Measurements from ENCODE around the gene PLA2G4B. TPM values are rescaled to one million over a fixed set of nuclear protein-coding genes. Genes with fewer than 3 reads are reported as not detected.

Gene PLA2G4B
- total RNA-seq, 2 experiments from 2014 or later, result 4.2 to 4.8 TPM

DNA sequence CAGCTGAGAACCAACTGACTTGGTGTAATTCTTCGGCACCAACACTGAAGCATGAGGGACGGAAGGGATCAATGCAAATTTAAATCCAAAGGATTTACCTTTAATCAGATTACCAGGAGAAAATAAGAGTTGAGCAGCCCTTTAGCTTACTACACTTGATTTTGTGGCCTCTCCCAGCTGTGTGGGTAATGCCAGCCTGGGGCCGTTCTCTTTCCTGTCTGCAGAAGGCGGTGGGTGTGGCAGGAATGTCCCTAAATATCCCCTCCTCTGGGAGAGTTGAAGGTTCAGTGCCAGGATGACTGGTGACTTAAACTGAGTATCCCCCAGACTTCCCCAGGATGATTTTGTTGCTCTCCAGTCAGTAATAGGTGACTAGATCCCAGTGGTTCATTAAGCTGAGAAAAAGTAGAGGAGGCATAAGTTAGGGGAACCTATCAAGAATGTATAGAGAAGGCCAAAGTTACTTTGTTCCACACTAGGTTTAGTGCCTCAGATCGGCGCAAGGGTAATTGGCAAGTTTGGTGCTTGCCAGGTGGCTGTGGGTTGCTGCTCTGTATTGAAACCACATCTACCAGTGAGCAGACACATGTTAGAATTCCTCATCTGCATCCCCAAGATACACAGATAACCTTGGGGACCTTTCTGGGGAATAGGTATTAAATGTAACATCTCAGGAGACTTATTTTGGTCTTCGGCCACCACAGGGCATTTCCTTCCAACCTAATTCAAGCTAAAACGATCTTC lies 41.3 kb upstream of the PLA2G4B start:
- intact Hi-C loops (cut with micrococcal nuclease), result no loop called here
- ATAC-seq (no peak), DNase-seq (no peak)
- Mint-ChIP-seq H3K36me3 (ENCODE audit: low read depth) (peaks cover 7% of the 10 kb centered on the region), H3K27ac (no peak overlapping the region), H3K9me3 (no peaks in the 10 kb centered on the region), H3K27me3 (no peaks in the 10 kb centered on the region), H3K4me3 (no peak overlapping the region), H3K4me1 (ENCODE audit: low read depth) (peaks cover 33% of the 10 kb centered on the region)
- TF ChIP-seq, protein P1, sequence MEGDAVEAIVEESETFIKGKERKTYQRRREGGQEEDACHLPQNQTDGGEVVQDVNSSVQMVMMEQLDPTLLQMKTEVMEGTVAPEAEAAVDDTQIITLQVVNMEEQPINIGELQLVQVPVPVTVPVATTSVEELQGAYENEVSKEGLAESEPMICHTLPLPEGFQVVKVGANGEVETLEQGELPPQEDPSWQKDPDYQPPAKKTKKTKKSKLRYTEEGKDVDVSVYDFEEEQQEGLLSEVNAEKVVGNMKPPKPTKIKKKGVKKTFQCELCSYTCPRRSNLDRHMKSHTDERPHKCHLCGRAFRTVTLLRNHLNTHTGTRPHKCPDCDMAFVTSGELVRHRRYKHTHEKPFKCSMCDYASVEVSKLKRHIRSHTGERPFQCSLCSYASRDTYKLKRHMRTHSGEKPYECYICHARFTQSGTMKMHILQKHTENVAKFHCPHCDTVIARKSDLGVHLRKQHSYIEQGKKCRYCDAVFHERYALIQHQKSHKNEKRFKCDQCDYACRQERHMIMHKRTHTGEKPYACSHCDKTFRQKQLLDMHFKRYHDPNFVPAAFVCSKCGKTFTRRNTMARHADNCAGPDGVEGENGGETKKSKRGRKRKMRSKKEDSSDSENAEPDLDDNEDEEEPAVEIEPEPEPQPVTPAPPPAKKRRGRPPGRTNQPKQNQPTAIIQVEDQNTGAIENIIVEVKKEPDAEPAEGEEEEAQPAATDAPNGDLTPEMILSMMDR (IDR thresholded peaks at IDR 0.05), result no peak
- ChIA-PET CTCF (interaction anchor here (0.6 to 2.6 kb wide), 5 partner anchors 14 to 194 kb away, joined by 3 to 21 read pairs (median 6); partner anchors contain the start of gene MAPKBP1), POLR2A (no interaction called here)

DNA sequence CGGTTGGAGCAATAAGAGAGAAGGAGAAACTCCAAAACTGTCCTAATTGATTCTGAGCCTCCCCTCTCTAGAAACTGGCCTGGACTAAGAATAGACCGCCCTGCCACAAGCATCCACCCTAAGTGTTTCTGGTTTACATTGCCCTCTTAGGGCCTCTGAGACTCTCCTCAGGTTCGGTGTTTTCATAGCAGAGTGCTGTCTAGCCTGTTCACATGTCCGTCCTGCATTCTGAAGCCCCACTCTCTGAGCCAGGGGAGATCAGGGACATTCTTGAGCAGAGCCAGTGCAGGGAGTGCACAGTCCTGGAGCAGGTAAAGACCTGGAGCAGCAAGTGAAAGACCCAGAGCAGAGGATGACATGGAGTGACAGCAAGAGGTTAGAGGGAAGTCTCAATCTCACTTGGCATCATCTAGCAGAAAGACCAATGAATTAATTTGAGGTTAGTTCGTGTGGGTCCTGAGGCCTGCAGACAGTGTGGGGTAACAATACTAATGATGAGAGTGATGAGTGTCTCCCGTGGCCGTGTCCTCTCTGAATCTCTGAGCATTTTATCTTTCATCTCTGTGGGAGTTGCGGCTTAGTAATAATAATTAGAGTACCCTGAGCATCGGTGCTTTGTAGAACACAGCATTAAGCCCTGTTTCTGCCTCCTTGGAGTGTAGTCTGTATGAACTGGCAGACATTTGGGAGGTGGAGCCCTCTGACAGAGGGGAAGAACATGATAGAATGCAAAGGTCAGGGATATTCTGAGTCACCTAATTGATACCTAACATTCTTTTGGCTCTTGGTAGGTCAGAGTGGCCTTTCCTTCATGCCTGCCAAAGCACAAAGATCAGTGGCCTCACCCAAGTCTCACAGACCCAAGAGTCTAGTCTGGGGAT lies 39.8 kb upstream of the PLA2G4B start:
- Mint-ChIP-seq H3K9me3 (no peaks in the 10 kb centered on the region), H3K27ac (peak overlapping the region; percentile 30), H3K4me1 (ENCODE audit: low read depth) (peaks cover 33% of the 10 kb centered on the region), H3K36me3 (ENCODE audit: low read depth) (peaks cover 7% of the 10 kb centered on the region), H3K27me3 (no peaks in the 10 kb centered on the region), H3K4me3 (no peak overlapping the region)
- peak; percentile 18 for DNase-seq
- intact Hi-C loops (cut with micrococcal nuclease), result no loop called here
- peak; percentile 83 for ATAC-seq
- TF ChIP-seq, protein P1 (IDR thresholded peaks at IDR 0.05), result no peak
- ChIA-PET CTCF (interaction anchor here (1.5 to 15.8 kb wide), 3 partner anchors 12 to 23 kb away, joined by 7 to 337 read pairs (median 13); partner anchors contain the start of gene MAPKBP1), POLR2A (no interaction called here)

DNA sequence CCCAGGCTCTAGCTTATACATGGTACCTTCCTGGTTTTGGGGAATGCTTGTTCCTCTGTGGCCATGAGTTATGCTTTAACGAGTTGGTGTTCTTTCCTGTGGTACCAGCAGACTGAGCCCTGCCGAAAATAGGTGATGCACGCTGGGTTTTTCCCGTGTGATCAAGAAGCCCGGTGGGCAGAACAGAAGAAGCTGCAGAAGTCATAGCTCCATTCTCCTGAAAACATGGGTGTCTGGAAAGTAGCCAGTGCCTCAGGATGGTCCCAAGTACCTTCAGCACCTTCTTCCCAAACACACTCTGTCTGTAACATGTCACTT lies 39.2 kb upstream of the PLA2G4B start:
- H3K4me3 Mint-ChIP-seq, result no peak overlapping the region
- peak overlapping the region; percentile 10 for H3K27ac Mint-ChIP-seq
- no peaks in the 10 kb centered on the region for H3K27me3 Mint-ChIP-seq
- ATAC-seq (no peak), DNase-seq (no peak)
- ChIA-PET POLR2A (no interaction called here), CTCF (interaction anchor here (1.5 to 15.8 kb wide), 2 partner anchors 12 to 24 kb away, joined by 7 to 337 read pairs; partner anchors contain the start of gene MAPKBP1)
- H3K9me3 Mint-ChIP-seq, result no peaks in the 10 kb centered on the region
- peaks cover 33% of the 10 kb centered on the region for H3K4me1 Mint-ChIP-seq (ENCODE audit: low read depth)
- H3K36me3 Mint-ChIP-seq (ENCODE audit: low read depth), result peaks cover 7% of the 10 kb centered on the region
- intact Hi-C loops (cut with micrococcal nuclease), result no loop called here
- TF ChIP-seq, protein P1 (IDR thresholded peaks at IDR 0.05), result no peak

DNA sequence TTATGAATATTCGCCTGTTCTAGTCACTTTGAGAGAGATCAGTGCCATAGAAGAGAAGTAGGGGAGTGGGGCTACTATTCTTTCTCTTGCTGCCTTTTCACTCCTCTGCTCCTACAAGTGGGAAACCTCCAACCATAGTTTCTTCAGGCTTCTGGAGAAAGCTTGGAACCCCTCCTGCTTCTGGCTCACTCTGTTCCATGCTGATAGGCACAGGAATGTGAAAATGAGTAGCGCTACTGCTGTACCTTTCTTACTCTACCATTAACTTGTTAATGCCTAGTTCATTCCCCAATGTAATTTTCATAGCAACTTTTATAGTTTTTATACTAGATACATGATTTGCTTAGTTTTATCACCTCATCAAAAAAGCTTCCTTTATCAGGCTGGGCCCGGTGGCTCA lies 37.5 kb upstream of the PLA2G4B start:
- no peaks in the 10 kb centered on the region for H3K9me3 Mint-ChIP-seq
- H3K4me3 Mint-ChIP-seq, result no peak overlapping the region
- intact Hi-C loops (cut with micrococcal nuclease), result no loop called here
- CTCF ChIA-PET, result interaction anchor here (2.1 to 15.8 kb wide), 2 partner anchors 11 to 25 kb away, joined by 10 to 337 read pairs; partner anchors contain the start of gene MAPKBP1
- no peaks in the 10 kb centered on the region for H3K27me3 Mint-ChIP-seq
- POLR2A ChIA-PET, result no interaction called here
- TF ChIP-seq, protein P1 (IDR thresholded peaks at IDR 0.05), result no peak
- no peak overlapping the region for H3K27ac Mint-ChIP-seq
- DNase-seq (no peak), ATAC-seq (no peak)
- peaks cover 32% of the 10 kb centered on the region for H3K4me1 Mint-ChIP-seq (ENCODE audit: low read depth)
- peaks cover 7% of the 10 kb centered on the region for H3K36me3 Mint-ChIP-seq (ENCODE audit: low read depth)

Data from activated CD8-positive, alpha-beta T cell treated with anti-CD3 and anti-CD28 coated beads for 36 hours (primary cell).